Adrenal gland (tissue), 12 donors: ENCODE measurements around the gene RNF141. TPM values are rescaled to one million over a fixed set of nuclear protein-coding genes. Genes with fewer than 3 reads are reported as not detected.

Experiments used
- DNase-seq, 7 donors: peaks; one replicate each; pipeline ENCODE4 v3.0.0-alpha.2; 2019 to 2020
- H3K27ac ChIP-seq, 5 donors: fragments of 200-600 bp; sonication (generic) in 4 of 5; 1 replicate in 3 of 5; 2 replicates in 2 of 5; pipeline versions ENCODE4 v1.5.1 to v1.8.0; 2016 to 2020; ENCODE audit warnings: mild to moderate bottlenecking in 1 of 5
- H3K27me3 ChIP-seq: fragments of 200-600 bp; 2 replicates; pipeline ENCODE4 v1.8.0; 2021
- H3K36me3 ChIP-seq, 2 donors: fragments of 200-600 bp; replicated peaks in 1 of 2; 1 replicate in 1 of 2; 2 replicates in 1 of 2; pipeline versions ENCODE4 v1.5.1 to v1.8.0; 2018 to 2022
- H3K4me1 ChIP-seq, 2 donors: fragments of 200-600 bp; replicated peaks in 1 of 2; 1 replicate in 1 of 2; 2 replicates in 1 of 2; pipeline versions ENCODE4 v1.5.1 to v1.8.0; 2018 to 2021
- H3K4me3 ChIP-seq, 4 donors: fragments of 200-600 bp; sonication (generic) in 3 of 4; one replicate each; pipeline ENCODE4 v1.5.1; 2016 to 2018
- H3K9me3 ChIP-seq, 3 donors: fragments of 200-600 bp; sonication (generic) in 1 of 3; replicated peaks in 1 of 3; 1 replicate in 2 of 3; 2 replicates in 1 of 3; pipeline versions ENCODE4 v1.5.1 to v1.8.0; 2016 to 2021
- CTCF ChIP-seq, 6 experiments: fragments of 450-650 bp in 4 of 6; fragments of 200-600 bp in 2 of 6; sonication (generic) in 1 of 6; IDR thresholded peaks; 1 replicate in 5 of 6; 2 replicates in 1 of 6; pipeline versions ENCODE4 v1.5.1 to v1.8.0; 2016 to 2021; ENCODE audit warnings: antibody characterized with exemption in 6 of 6, mild to moderate bottlenecking in 2 of 6, moderate library complexity in 1 of 6
- POLR2A ChIP-seq, 2 donors: fragments of 450-650 bp; IDR thresholded peaks; one replicate each; pipeline ENCODE4 v1.6.1; 2017; ENCODE audit warnings: antibody characterized with exemption in 2 of 2, mild to moderate bottlenecking in 2 of 2, moderate library complexity in 1 of 2
- WGBS, 4 donors: extraction: QIAGEN DNeasy Blood & Tissue Kit in 2 of 4; methylation state at CpG; one replicate each; pipeline versions ENCODE4 v1.1.5 to v1.1.7; 2013 to 2017; 5-methylcytosine and 5-hydroxymethylcytosine counted together
- intact Hi-C, 2 donors: fragments of 100-400 bp; cut with DNase I; formaldehyde crosslinking; loops; one replicate each; pipeline versions ENCODE4 v1.14.1 to v1.15.0; 2022 to 2023
- polyA plus RNA-seq, 3 donors: library from polyadenylated mRNA; stranded (reverse); fragments of 200-250 nt in 2 of 3; fragments of 350-450 nt in 1 of 3; fragmentation: Illumina TruSeq in 1 of 3; extraction: RNeasy Lipid Tissue Mini Kit (QIAGEN cat#74804) in 1 of 3; gene quantifications; one replicate each; pipeline ENCODE4 v1.2.3, GENCODE V29; 2013 to 2014
- total RNA-seq, 9 donors: library from RNA; depleted of rRNA in 4 of 9; stranded (reverse); fragments of >200 nt in 4 of 9; fragments of 120-200 nt in 1 of 9; fragmentation: NEBNext Ultra II Directional in 1 of 9; extraction: Animal tissue kit (Norgen Biotek cat#: 25700) in 1 of 9; gene quantifications; one replicate each; pipeline versions ENCODE4 v1.1.0 to v1.2.4, GENCODE V29; 2013 to 2023
- donor health status: healthy with polysubstance abuse.
- donor health status: Bipolar disorder and iron deficiency.
- donor health status: DM: yes; HTN: yes; CAD: no.
- donor health status: DM: no; HTN: no; CAD: no.
- donor health status: DM: no; HTN: no; CAD: no.
- donor health status: DM: yes; HTN: yes; CAD: no.

Gene RNF141
- total and polyA plus RNA-seq, 12 donors = 10.3 to 109 (median 56.1) TPM

GRCh38 chr11:10511181-10511621 is 29.8 kb downstream of the RNF141 start:
- Histone ChIP-seq H3K9me3 (no peaks in the 10 kb centered on the region), H3K4me3 (no peak overlapping the region), H3K27me3 (no peaks in the 10 kb centered on the region), H3K4me1 (peaks cover 0 to 10% of the 10 kb centered on the region in 2 donors), H3K27ac (no peak overlapping the region), H3K36me3 (peaks cover 0 to 6% of the 10 kb centered on the region in 2 donors)
- DNase-seq = peak in 1 of 7 donors; percentile 55
- TF ChIP-seq POLR2A (IDR thresholded peaks at IDR 0.05) = no peak
- no peak for TF ChIP-seq CTCF (IDR thresholded peaks at IDR 0.05)
- intact Hi-C loops = no loop called here
- 89 to 95% (median 92%) methylated on average over 9 to 10 of the region's 10 CpGs for WGBS, 4 donors

GRCh38 chr11:10506008-10506370 is 35.0 kb downstream of the RNF141 start:
- no peak overlapping the region for H3K4me3 ChIP-seq
- H3K36me3 ChIP-seq = peaks cover 0 to 43% of the 10 kb centered on the region in 2 donors
- TF ChIP-seq POLR2A (IDR thresholded peaks at IDR 0.05) (no peak), CTCF (IDR thresholded peaks at IDR 0.05) (no peak)
- peaks cover 0 to 4% of the 10 kb centered on the region in 2 donors for H3K4me1 ChIP-seq
- no peaks in the 10 kb centered on the region for H3K9me3 ChIP-seq
- intact Hi-C loops = no loop called here
- H3K27me3 ChIP-seq = no peaks in the 10 kb centered on the region
- H3K27ac ChIP-seq = peak overlapping the region in 1 of 5 donors; percentile 12
- peak in 1 of 7 donors; percentile 38 for DNase-seq

DNA sequence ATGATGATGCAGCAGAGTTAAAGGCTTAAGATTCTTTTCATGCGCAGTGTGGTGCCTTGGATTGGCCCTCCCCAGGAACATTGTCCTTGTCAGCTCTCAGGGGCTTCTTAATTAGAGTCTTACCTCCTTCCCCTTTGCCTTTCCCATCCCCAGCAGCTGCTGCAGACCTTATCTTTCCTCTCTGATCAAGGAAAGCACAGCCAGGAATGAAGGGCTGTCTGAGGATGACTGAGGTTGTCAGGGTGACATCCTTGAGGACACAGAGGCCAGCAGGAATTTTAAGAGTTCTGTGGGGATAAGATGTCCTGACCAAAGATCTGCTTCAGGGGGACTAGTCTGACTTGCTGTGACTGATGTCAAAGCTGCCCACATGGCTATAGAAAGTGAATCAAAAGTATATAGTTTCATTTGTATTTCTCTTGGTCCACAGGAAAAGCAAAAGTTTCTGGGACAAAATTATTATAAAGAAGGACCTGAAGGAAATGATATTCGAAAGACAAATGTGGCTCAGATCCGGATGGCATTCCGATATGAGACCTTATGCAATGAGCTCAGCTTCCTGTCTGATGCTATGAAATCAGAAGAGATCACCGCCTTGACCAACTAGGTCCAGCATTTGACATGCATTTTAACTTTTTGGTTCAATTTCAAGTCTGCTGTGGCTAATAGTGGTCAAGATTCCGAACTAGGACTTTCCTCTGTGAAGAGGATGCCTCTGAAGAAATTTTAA is 35.5 kb downstream of the RNF141 start:
- Histone ChIP-seq H3K4me3 (no peak overlapping the region), H3K9me3 (no peaks in the 10 kb centered on the region), H3K36me3 (peaks cover 0 to 49% of the 10 kb centered on the region in 2 donors), H3K27me3 (no peaks in the 10 kb centered on the region), H3K27ac (peak overlapping the region in 1 of 5 donors; percentile 32), H3K4me1 (peaks cover 0 to 4% of the 10 kb centered on the region in 2 donors)
- no peak for TF ChIP-seq CTCF (IDR thresholded peaks at IDR 0.05)
- TF ChIP-seq POLR2A (IDR thresholded peaks at IDR 0.05) = no peak
- DNase-seq = peak in 1 of 7 donors; percentile 37
- 75 to 83% (median 79%) methylated on average over 6 of the region's 6 CpGs for WGBS, 4 donors
- intact Hi-C loops = no loop called here

GRCh38 chr11:10504490-10504889 is 36.5 kb downstream of the RNF141 start:
- intact Hi-C loops = no loop called here
- TF ChIP-seq CTCF (IDR thresholded peaks at IDR 0.05) (no peak), POLR2A (IDR thresholded peaks at IDR 0.05) (no peak)
- H3K27ac ChIP-seq = peak overlapping the region in 2 of 5 donors; percentile 49 to 65
- WGBS, 4 donors = 93 to 97% (median 96%) methylated on average over 7 to 11 of the region's 11 CpGs
- peaks cover 0 to 58% of the 10 kb centered on the region in 2 donors for H3K36me3 ChIP-seq
- no peak overlapping the region for H3K4me3 ChIP-seq
- H3K27me3 ChIP-seq = no peaks in the 10 kb centered on the region
- peaks cover 0 to 4% of the 10 kb centered on the region in 2 donors for H3K4me1 ChIP-seq
- peak in 1 of 7 donors; percentile 45 for DNase-seq
- H3K9me3 ChIP-seq = no peaks in the 10 kb centered on the region
